Mesodermal cell (in vitro differentiated cells): ENCODE measurements around the gene CARMIL3.

Experiments
- H3K27ac ChIP-seq: 2 replicates; pipeline ENCODE4 v1.7.0; 2013; ENCODE audit warnings: mild to moderate bottlenecking, low read depth, low read length, moderate library complexity; ENCODE audit not compliant: severe bottlenecking
- H3K36me3 ChIP-seq: 2 replicates; pipeline ENCODE4 v1.7.1; 2013; ENCODE audit warnings: mild to moderate bottlenecking, low read length, moderate library complexity; ENCODE audit not compliant: control insufficient read depth, insufficient read depth
- H3K4me1 ChIP-seq: one replicate; pipeline ENCODE4 v1.7.1; 2013; ENCODE audit warnings: mild to moderate bottlenecking, low read length; ENCODE audit not compliant: insufficient read depth, control insufficient read depth, poor library complexity, severe bottlenecking
- H3K4me3 ChIP-seq: 2 replicates; pipeline ENCODE4 v1.7.0; 2013; ENCODE audit warnings: low read length, control low read depth, mild to moderate bottlenecking; ENCODE audit not compliant: insufficient read depth, poor library complexity, severe bottlenecking; ENCODE audit errors: extremely low read depth
- H3K9me3 ChIP-seq: 2 replicates; pipeline ENCODE4 v1.7.1; 2013; ENCODE audit warnings: mild to moderate bottlenecking, low read length, moderate library complexity; ENCODE audit not compliant: control insufficient read depth
- WGBS, 2 experiments: methylation state at CpG; one replicate each; pipeline ENCODE4 v1.1.5; 2013; ENCODE audit warnings: missing lambda C conversion rate in 2 of 2; ENCODE audit not compliant: insufficient coverage in 2 of 2; 5-methylcytosine and 5-hydroxymethylcytosine counted together

The CARMIL3 gene

GRCh38 chr14:24064091-24064795 is 12.4 kb downstream of the CARMIL3 start:
- H3K36me3 ChIP-seq, result no peaks in the 10 kb centered on the region
- no peaks in the 10 kb centered on the region for H3K4me1 ChIP-seq
- H3K4me3 ChIP-seq, result no peak overlapping the region
- 88 to 95% methylated on average over 2 to 4 of the region's 7 CpGs for WGBS, 2 experiments
- no peaks in the 10 kb centered on the region for H3K9me3 ChIP-seq
- no peak overlapping the region for H3K27ac ChIP-seq

GRCh38 chr14:24064856-24065255 is 13.0 kb downstream of the CARMIL3 start:
- Histone ChIP-seq H3K9me3 (no peaks in the 10 kb centered on the region), H3K27ac (no peak overlapping the region), H3K36me3 (no peaks in the 10 kb centered on the region), H3K4me3 (no peak overlapping the region), H3K4me1 (no peaks in the 10 kb centered on the region)
- 92% methylated on average over 2 to 7 of the region's 15 CpGs for WGBS, 2 experiments

GRCh38 chr14:24065408-24065807 is 13.6 kb downstream of the CARMIL3 start:
- Histone ChIP-seq H3K9me3 (no peaks in the 10 kb centered on the region), H3K36me3 (no peaks in the 10 kb centered on the region), H3K4me1 (no peaks in the 10 kb centered on the region), H3K4me3 (no peak overlapping the region), H3K27ac (no peak overlapping the region)
- 88 to 89% methylated on average over 7 to 8 of the region's 8 CpGs for WGBS, 2 experiments

GRCh38 chr14:24066496-24067132 is 14.8 kb downstream of the CARMIL3 start:
- H3K27ac ChIP-seq, result no peak overlapping the region
- WGBS, 2 experiments, result 89 to 94% methylated on average over 5 of the region's 8 CpGs
- H3K36me3 ChIP-seq, result no peaks in the 10 kb centered on the region
- H3K9me3 ChIP-seq, result no peaks in the 10 kb centered on the region
- no peaks in the 10 kb centered on the region for H3K4me1 ChIP-seq
- H3K4me3 ChIP-seq, result no peak overlapping the region

- WGBS, 2 experiments, result 97 to 99% methylated on average over 6 to 12 of the region's 12 CpGs
- no peak overlapping the region for H3K27ac ChIP-seq
- no peaks in the 10 kb centered on the region for H3K36me3 ChIP-seq
- H3K4me1 ChIP-seq, result no peaks in the 10 kb centered on the region
- no peak overlapping the region for H3K4me3 ChIP-seq
- no peaks in the 10 kb centered on the region for H3K9me3 ChIP-seq
Observed at GRCh38 chr14:24067133-24068082, 15.6 kb downstream of the CARMIL3 start.

- no peaks in the 10 kb centered on the region for H3K36me3 ChIP-seq
- H3K27ac ChIP-seq, result no peak overlapping the region
- H3K9me3 ChIP-seq, result no peaks in the 10 kb centered on the region
- H3K4me3 ChIP-seq, result no peak overlapping the region
- 92 to 94% methylated on average over 2 to 3 of the region's 10 CpGs for WGBS, 2 experiments
- H3K4me1 ChIP-seq, result no peaks in the 10 kb centered on the region
Observed at GRCh38 chr14:24068711-24069410, 17.1 kb downstream of the CARMIL3 start.

- H3K4me3 ChIP-seq, result no peak overlapping the region
- 80 to 100% methylated on average over 1 to 2 of the region's 6 CpGs for WGBS, 2 experiments
- no peaks in the 10 kb centered on the region for H3K4me1 ChIP-seq
- H3K36me3 ChIP-seq, result no peaks in the 10 kb centered on the region
- H3K27ac ChIP-seq, result no peak overlapping the region
- no peaks in the 10 kb centered on the region for H3K9me3 ChIP-seq
Observed at GRCh38 chr14:24069411-24069735, 17.6 kb downstream of the CARMIL3 start.

GRCh38 chr14:24070285-24071143 is 18.7 kb downstream of the CARMIL3 start:
- Histone ChIP-seq H3K4me1 (no peaks in the 10 kb centered on the region), H3K27ac (no peak overlapping the region), H3K4me3 (no peak overlapping the region), H3K9me3 (no peaks in the 10 kb centered on the region), H3K36me3 (no peaks in the 10 kb centered on the region)
- 80 to 90% methylated on average over 10 of the region's 10 CpGs for WGBS, 2 experiments

- Histone ChIP-seq H3K27ac (no peak within 1 kb of the TSS), H3K4me3 (no peak within 1 kb of the TSS), H3K4me1 (no peaks in the 10 kb centered on the region), H3K36me3 (no peaks in the 10 kb centered on the region), H3K9me3 (no peaks in the 10 kb centered on the region)
- WGBS, 2 experiments, result 94 to 95% methylated on average over 6 to 13 of the region's 19 CpGs
Observed at GRCh38 chr14:24071144-24071697, 19.4 kb downstream of the CARMIL3 start, which contains the start of gene CPNE6. CPNE6 (plus strand) TSS chr14:24071562; CDS start chr14:24072937, 1,375 bp downstream.
